Neuronal stem cell (in vitro differentiated cells): Measurements from ENCODE around the gene FOXO3.

Experiments
- DNase-seq: peaks from one replicate; pipeline ENCODE4 v3.0.0-alpha.2; 2013; ENCODE audit warnings: low spot score
- H2AFZ ChIP-seq: one replicate; pipeline ENCODE4 v1.6.1; 2013; ENCODE audit warnings: mild to moderate bottlenecking, low read length, inconsistent platforms
- H2AK5ac ChIP-seq: 2 replicates; pipeline ENCODE4 v1.6.1; 2013; ENCODE audit warnings: low read depth, mild to moderate bottlenecking, inconsistent platforms, low read length, moderate library complexity, mixed read lengths
- H2BK120ac ChIP-seq: 2 replicates; pipeline ENCODE4 v1.6.1; 2013; ENCODE audit warnings: low read depth, mild to moderate bottlenecking, inconsistent platforms, low read length, moderate library complexity, mixed read lengths
- H2BK12ac ChIP-seq: one replicate; pipeline ENCODE4 v1.6.1; 2013; ENCODE audit warnings: low read length, inconsistent platforms
- H2BK15ac ChIP-seq: 2 replicates; pipeline ENCODE4 v1.6.1; 2013; ENCODE audit warnings: mild to moderate bottlenecking, low read length, inconsistent platforms, mixed read lengths
- H2BK5ac ChIP-seq: one replicate; pipeline ENCODE4 v1.6.1; 2013; ENCODE audit warnings: inconsistent platforms, mild to moderate bottlenecking, low read length, moderate library complexity
- H3K14ac ChIP-seq: one replicate; pipeline ENCODE4 v1.6.1; 2013; ENCODE audit warnings: low read length, inconsistent platforms
- H3K18ac ChIP-seq: 2 replicates; pipeline ENCODE4 v1.6.1; 2013; ENCODE audit warnings: low read length, inconsistent platforms
- H3K23ac ChIP-seq: 2 replicates; pipeline ENCODE4 v1.6.1; 2013; ENCODE audit warnings: low read depth, mild to moderate bottlenecking, mixed read lengths, low read length, inconsistent platforms; ENCODE audit not compliant: poor library complexity
- H3K27ac ChIP-seq: replicated peaks from 3 replicates; pipeline ENCODE4 v1.5.1; 2013; ENCODE audit warnings: low read length, inconsistent platforms
- H3K27me3 ChIP-seq, 3 experiments: 2 replicates each; pipeline ENCODE4 v1.6.1; 2013; ENCODE audit warnings: low read length in 3 of 3, mild to moderate bottlenecking in 2 of 3, inconsistent platforms in 1 of 3, low read depth in 1 of 3, mixed read lengths in 1 of 3, moderate library complexity in 1 of 3; ENCODE audit not compliant: control insufficient read depth in 3 of 3, insufficient read depth in 3 of 3
- H3K36me3 ChIP-seq, 2 donors: replicated peaks in 1 of 2; 2 replicates each; pipeline ENCODE4 v1.6.1; 2013; ENCODE audit warnings: low read length in 2 of 2; ENCODE audit not compliant: control insufficient read depth in 2 of 2, insufficient read depth in 2 of 2
- H3K4ac ChIP-seq: 2 replicates; pipeline ENCODE4 v1.6.1; 2013; ENCODE audit warnings: inconsistent platforms, mild to moderate bottlenecking, low read length, moderate library complexity
- H3K4me1 ChIP-seq, 2 donors: 1 replicate in 1 of 2; 2 replicates in 1 of 2; pipeline ENCODE4 v1.6.1; 2013; ENCODE audit warnings: low read length in 2 of 2, low read depth in 1 of 2; ENCODE audit not compliant: control insufficient read depth in 2 of 2, insufficient read depth in 1 of 2
- H3K4me2 ChIP-seq: one replicate; pipeline ENCODE4 v1.6.1; 2013; ENCODE audit warnings: mild to moderate bottlenecking, low read length, inconsistent platforms; ENCODE audit not compliant: insufficient read depth, poor library complexity, severe bottlenecking
- H3K4me3 ChIP-seq, 2 donors: 2 replicates each; pipeline ENCODE4 v1.5.1; 2013; ENCODE audit warnings: low read length in 2 of 2, mild to moderate bottlenecking in 2 of 2, inconsistent platforms in 1 of 2, moderate library complexity in 1 of 2
- H3K79me1 ChIP-seq: one replicate; pipeline ENCODE4 v1.6.1; 2013; ENCODE audit warnings: low read depth, mild to moderate bottlenecking, inconsistent platforms, low read length, moderate library complexity
- H3K9ac ChIP-seq: one replicate; pipeline ENCODE4 v1.6.1; 2013; ENCODE audit warnings: mild to moderate bottlenecking, low read depth, low read length, inconsistent platforms; ENCODE audit not compliant: poor library complexity
- H3K9me3 ChIP-seq, 2 donors: replicated peaks in 1 of 2; 2 replicates each; pipeline versions ENCODE3 to v1.6.1; 2013; ENCODE audit warnings: low read length in 2 of 2, mild to moderate bottlenecking in 2 of 2, inconsistent platforms in 1 of 2, low read depth in 1 of 2, mixed read lengths in 1 of 2, moderate library complexity in 1 of 2; ENCODE audit not compliant: control insufficient read depth in 2 of 2, insufficient read depth in 1 of 2
- H4K8ac ChIP-seq: one replicate; pipeline ENCODE4 v1.6.1; 2013; ENCODE audit warnings: low read depth, mild to moderate bottlenecking, inconsistent platforms, low read length, moderate library complexity
- H4K91ac ChIP-seq: one replicate; pipeline ENCODE4 v1.6.1; 2013; ENCODE audit warnings: low read length, low read depth, mild to moderate bottlenecking, inconsistent platforms; ENCODE audit not compliant: poor library complexity
- WGBS, 2 donors: extraction: QIAGEN DNeasy Blood & Tissue Kit; methylation state at CpG; one replicate each; pipeline ENCODE4 v1.1.7; 2013; ENCODE audit warnings: missing lambda C conversion rate in 2 of 2, mixed read lengths in 1 of 2; ENCODE audit not compliant: insufficient read length in 2 of 2, insufficient replicate concordance in 1 of 2; ENCODE audit errors: extremely low coverage in 2 of 2; 5-methylcytosine and 5-hydroxymethylcytosine counted together

Gene FOXO3

GRCh38 chr6:108561742-108562502 is 1.2 kb downstream of the FOXO3 start:
- H3K4me3 ChIP-seq: peak overlapping the region in 1 of 2 donors; percentile 83
- H3K27me3 ChIP-seq: peaks cover 0 to 9% (median 0%) of the 10 kb centered on the region in 3 experiments
- peak overlapping the region; percentile 72 for H2BK5ac ChIP-seq
- peaks cover 9% of the 10 kb centered on the region for H3K79me1 ChIP-seq
- H4K8ac ChIP-seq: no peak overlapping the region
- no peak overlapping the region for H2AFZ ChIP-seq
- H3K14ac ChIP-seq: no peak overlapping the region
- H4K91ac ChIP-seq: no peak overlapping the region
- peak overlapping the region; percentile 83 for H2BK15ac ChIP-seq
- no peak overlapping the region for H2BK120ac ChIP-seq
- no peak overlapping the region for H2BK12ac ChIP-seq
- peak; percentile 26 for DNase-seq
- no CpG with 5 or more reads among the region's 46 CpGs for WGBS, 2 donors
- H3K9me3 ChIP-seq: peaks cover 0 to 10% of the 10 kb centered on the region in 2 donors
- peak overlapping the region; percentile 90 for H3K9ac ChIP-seq
- peak overlapping the region; percentile 36 for H2AK5ac ChIP-seq
- H3K4me1 ChIP-seq: peaks cover 0 to 13% of the 10 kb centered on the region in 2 donors
- H3K18ac ChIP-seq: peak overlapping the region; percentile 93
- peak overlapping the region; percentile 91 for H3K23ac ChIP-seq
- H3K4me2 ChIP-seq: peak overlapping the region; percentile 94
- H3K36me3 ChIP-seq: peaks cover 0 to 21% of the 10 kb centered on the region in 2 donors
- H3K4ac ChIP-seq: no peak overlapping the region
- no peak overlapping the region for H3K27ac ChIP-seq

GRCh38 chr6:108562503-108562993 is 1.8 kb downstream of the FOXO3 start:
- WGBS, 2 donors: no CpG with 5 or more reads among the region's 17 CpGs
- H4K91ac ChIP-seq: no peak overlapping the region
- peak overlapping the region in 1 of 2 donors; percentile 83 for H3K4me3 ChIP-seq
- H2BK12ac ChIP-seq: no peak overlapping the region
- no peak overlapping the region for H3K23ac ChIP-seq
- H3K4ac ChIP-seq: no peak overlapping the region
- H2BK5ac ChIP-seq: peak overlapping the region; percentile 72
- peaks cover 0 to 10% of the 10 kb centered on the region in 2 donors for H3K9me3 ChIP-seq
- peaks cover 0 to 9% (median 0%) of the 10 kb centered on the region in 3 experiments for H3K27me3 ChIP-seq
- peak overlapping the region; percentile 36 for H2AK5ac ChIP-seq
- no peak overlapping the region for H3K14ac ChIP-seq
- no peak overlapping the region for H4K8ac ChIP-seq
- peaks cover 9% of the 10 kb centered on the region for H3K79me1 ChIP-seq
- H2BK15ac ChIP-seq: no peak overlapping the region
- no peak overlapping the region for H3K27ac ChIP-seq
- peak overlapping the region; percentile 90 for H3K18ac ChIP-seq
- H3K4me2 ChIP-seq: peak overlapping the region; percentile 94
- H3K36me3 ChIP-seq: peaks cover 0 to 27% of the 10 kb centered on the region in 2 donors
- H3K4me1 ChIP-seq: peaks cover 0 to 8% of the 10 kb centered on the region in 2 donors
- H2AFZ ChIP-seq: no peak overlapping the region
- H2BK120ac ChIP-seq: no peak overlapping the region
- peak; percentile 47 for DNase-seq
- no peak overlapping the region for H3K9ac ChIP-seq

- H3K36me3 ChIP-seq: peaks cover 0 to 33% of the 10 kb centered on the region in 2 donors
- no peak overlapping the region for H2BK15ac ChIP-seq
- H3K27ac ChIP-seq: no peak overlapping the region
- H2AFZ ChIP-seq: no peak overlapping the region
- H3K14ac ChIP-seq: no peak overlapping the region
- no peak overlapping the region for H3K18ac ChIP-seq
- H3K27me3 ChIP-seq: peaks cover 0 to 9% (median 0%) of the 10 kb centered on the region in 3 experiments
- no peak overlapping the region for H2BK12ac ChIP-seq
- no peak overlapping the region for H3K23ac ChIP-seq
- peaks cover 0 to 8% of the 10 kb centered on the region in 2 donors for H3K4me1 ChIP-seq
- no peak for DNase-seq
- 100% methylated on average over 2 of the region's 8 CpGs; no CpG with 5 or more reads in 1 of the 2 donors for WGBS, 2 donors
- H2BK5ac ChIP-seq: no peak overlapping the region
- H4K91ac ChIP-seq: no peak overlapping the region
- H3K9me3 ChIP-seq: peaks cover 0 to 10% of the 10 kb centered on the region in 2 donors
- no peak overlapping the region for H2AK5ac ChIP-seq
- peaks cover 9% of the 10 kb centered on the region for H3K79me1 ChIP-seq
- H3K4me3 ChIP-seq: no peak overlapping the region
- H3K4ac ChIP-seq: no peak overlapping the region
- H3K4me2 ChIP-seq: no peak overlapping the region
- no peak overlapping the region for H4K8ac ChIP-seq
- no peak overlapping the region for H3K9ac ChIP-seq
- H2BK120ac ChIP-seq: no peak overlapping the region
Observed at GRCh38 chr6:108563292-108563691, 2.6 kb downstream of the FOXO3 start.

- Histone ChIP-seq H4K8ac (no peak overlapping the region), H2BK12ac (no peak overlapping the region), H3K14ac (no peak overlapping the region), H3K36me3 (peaks cover 2 to 41% of the 10 kb centered on the region in 2 donors), H3K79me1 (peaks cover 9% of the 10 kb centered on the region), H2BK15ac (no peak overlapping the region), H3K9ac (no peak overlapping the region), H2BK5ac (no peak overlapping the region), H3K4me3 (no peak overlapping the region), H3K27me3 (peaks cover 0 to 9% (median 0%) of the 10 kb centered on the region in 3 experiments), H3K4me1 (peaks cover 0 to 8% of the 10 kb centered on the region in 2 donors), H3K4ac (no peak overlapping the region), H3K9me3 (peaks cover 0 to 10% of the 10 kb centered on the region in 2 donors), H3K4me2 (no peak overlapping the region), H2AFZ (no peak overlapping the region), H3K18ac (no peak overlapping the region), H3K23ac (no peak overlapping the region), H2AK5ac (no peak overlapping the region), H4K91ac (no peak overlapping the region), H2BK120ac (no peak overlapping the region), H3K27ac (no peak overlapping the region)
- WGBS, 2 donors: no CpG with 5 or more reads among the region's 3 CpGs
- DNase-seq: no peak
Observed at GRCh38 chr6:108564178-108564577, 3.5 kb downstream of the FOXO3 start.
